ENCODE measurements around the gene HOXB2. TPM values are rescaled to one million over a fixed set of nuclear protein-coding genes. Genes with fewer than 3 reads are reported as not detected.
"Not testable (repeated sequence)": the region's sequence is repeated elsewhere in the genome, so short reads cannot be mapped to it uniquely, and the experiment has no call there.

HOXB2 gene
- total and polyA plus RNA-seq, 2 donors (not counting 1 experiment from before 2014, with no cell fraction given), result 6.1 to 9.2 TPM

DNA sequence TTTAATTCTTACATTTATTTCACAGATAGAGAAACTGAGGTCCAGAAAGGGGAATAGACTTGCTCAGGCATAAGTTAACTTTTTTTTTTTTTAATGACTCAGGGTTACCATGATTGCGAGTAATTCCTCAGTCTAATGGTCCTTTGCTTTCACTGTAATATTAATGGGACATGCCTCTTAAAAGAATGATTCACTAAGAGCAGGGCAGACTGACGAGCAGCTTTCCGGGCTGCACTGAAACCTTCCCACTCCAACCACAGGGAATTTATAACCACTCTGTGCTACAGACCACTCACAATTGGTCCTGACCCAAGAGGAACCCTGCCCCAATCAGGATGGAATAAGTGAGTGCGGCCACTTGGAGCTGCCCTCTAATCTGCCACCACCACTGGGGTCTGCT is 5.7 kb downstream of the HOXB2 start:
- Histone ChIP-seq H4K20me1 (ENCODE audit: control insufficient read depth, insufficient read depth, low read length, poor library complexity, severe bottlenecking) (no peaks in the 10 kb centered on the region), H3K4me2 (replicated peaks; ENCODE audit: low read depth, low read length, poor library complexity, severe bottlenecking) (no peak overlapping the region), H3K9ac (ENCODE audit: low read length) (no peak overlapping the region), H3K27ac (ENCODE audit: low read length in 2 of 2) (no peak overlapping the region), H3K4me1 (ENCODE audit: control insufficient read depth in 2 of 2, insufficient read depth in 2 of 2, low read length in 2 of 2) (peaks cover 24 to 30% of the 10 kb centered on the region in 2 donors), H3K36me3 (replicated peaks in 1 of 2; ENCODE audit: control extremely low read depth in 1 of 2, control insufficient read depth in 1 of 2, extremely low read depth in 1 of 2, insufficient read depth in 2 of 2, low read length in 1 of 2) (no peaks in the 10 kb centered on the region), H2AFZ (ENCODE audit: insufficient read depth, low read depth, low read length, poor library complexity, severe bottlenecking) (no peak overlapping the region), H3K27me3 (replicated peaks in 1 of 4; ENCODE audit: control extremely low read depth in 1 of 4, control insufficient read depth in 3 of 4, insufficient read depth in 4 of 4, low read length in 3 of 4) (peaks cover 0 to 44% (median 18%) of the 10 kb centered on the region in 4 experiments), H3K9me3 (ENCODE audit: control extremely low read depth in 1 of 3, control insufficient read depth in 2 of 3, insufficient read depth in 1 of 3, low read length in 2 of 3) (peaks cover 0 to 11% (median 0%) of the 10 kb centered on the region in 3 donors), H3K79me2 (ENCODE audit: control insufficient read depth, insufficient read depth, low read length) (no peaks in the 10 kb centered on the region), H3K4me3 (ENCODE audit: control extremely low read depth in 1 of 5, extremely low read depth in 1 of 5, insufficient read depth in 1 of 5, low read depth in 2 of 5, low read length in 4 of 5) (no peak overlapping the region)
- ATAC-seq (ENCODE audit: low read depth) (no peak), DNase-seq (no peak)
- Mint-ChIP-seq H3K9me3 (ENCODE audit: insufficient read depth) (no peaks in the 10 kb centered on the region), H3K4me3 (no peak overlapping the region), H3K27ac (no peak overlapping the region), H3K4me1 (peaks cover 22% of the 10 kb centered on the region), H3K27me3 (peaks cover 39% of the 10 kb centered on the region)
- TF ChIP-seq EZH2 (IDR thresholded peaks at IDR 0.05; ENCODE audit: borderline replicate concordance, insufficient read depth, low read depth, low read length, poor library complexity, severe bottlenecking), result no peak
- TF ChIP-seq, protein P1, sequence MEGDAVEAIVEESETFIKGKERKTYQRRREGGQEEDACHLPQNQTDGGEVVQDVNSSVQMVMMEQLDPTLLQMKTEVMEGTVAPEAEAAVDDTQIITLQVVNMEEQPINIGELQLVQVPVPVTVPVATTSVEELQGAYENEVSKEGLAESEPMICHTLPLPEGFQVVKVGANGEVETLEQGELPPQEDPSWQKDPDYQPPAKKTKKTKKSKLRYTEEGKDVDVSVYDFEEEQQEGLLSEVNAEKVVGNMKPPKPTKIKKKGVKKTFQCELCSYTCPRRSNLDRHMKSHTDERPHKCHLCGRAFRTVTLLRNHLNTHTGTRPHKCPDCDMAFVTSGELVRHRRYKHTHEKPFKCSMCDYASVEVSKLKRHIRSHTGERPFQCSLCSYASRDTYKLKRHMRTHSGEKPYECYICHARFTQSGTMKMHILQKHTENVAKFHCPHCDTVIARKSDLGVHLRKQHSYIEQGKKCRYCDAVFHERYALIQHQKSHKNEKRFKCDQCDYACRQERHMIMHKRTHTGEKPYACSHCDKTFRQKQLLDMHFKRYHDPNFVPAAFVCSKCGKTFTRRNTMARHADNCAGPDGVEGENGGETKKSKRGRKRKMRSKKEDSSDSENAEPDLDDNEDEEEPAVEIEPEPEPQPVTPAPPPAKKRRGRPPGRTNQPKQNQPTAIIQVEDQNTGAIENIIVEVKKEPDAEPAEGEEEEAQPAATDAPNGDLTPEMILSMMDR (IDR thresholded peaks at IDR 0.05), result no peak
- intact Hi-C loops (cut with micrococcal nuclease), result no loop called here
- ChIA-PET CTCF (no interaction called here), POLR2A (no interaction called here)
- WGBS (ENCODE audit: insufficient coverage), result no CpG with 5 or more reads among the region's 4 CpGs

DNA sequence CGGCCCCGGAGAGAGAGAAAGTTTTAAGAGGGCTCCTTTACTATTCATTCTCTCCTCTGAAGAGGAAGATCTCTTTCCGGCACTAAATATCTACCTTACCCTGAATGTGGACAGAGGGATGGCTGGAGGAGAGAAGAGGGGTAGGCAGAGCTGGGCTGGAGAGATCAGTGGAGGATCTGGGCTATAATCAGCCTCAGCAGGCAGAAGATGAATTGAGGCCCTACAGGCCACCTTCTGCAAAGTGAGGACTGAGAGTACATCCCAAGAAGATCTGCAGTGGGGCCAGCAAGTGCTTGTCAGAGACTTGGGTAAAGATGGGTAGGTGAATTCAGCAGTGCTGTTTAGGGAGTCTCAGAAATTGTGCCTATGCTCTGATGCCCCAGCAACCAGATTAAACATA is 7.6 kb downstream of the HOXB2 start:
- Histone ChIP-seq H3K9me3 (ENCODE audit: control extremely low read depth in 1 of 3, control insufficient read depth in 2 of 3, insufficient read depth in 1 of 3, low read length in 2 of 3) (peaks cover 0 to 10% (median 0%) of the 10 kb centered on the region in 3 donors), H3K79me2 (ENCODE audit: control insufficient read depth, insufficient read depth, low read length) (no peaks in the 10 kb centered on the region), H3K4me2 (replicated peaks; ENCODE audit: low read depth, low read length, poor library complexity, severe bottlenecking) (no peak overlapping the region), H3K9ac (ENCODE audit: low read length) (no peak overlapping the region), H3K4me1 (ENCODE audit: control insufficient read depth in 2 of 2, insufficient read depth in 2 of 2, low read length in 2 of 2) (peaks cover 13 to 14% of the 10 kb centered on the region in 2 donors), H3K36me3 (replicated peaks in 1 of 2; ENCODE audit: control extremely low read depth in 1 of 2, control insufficient read depth in 1 of 2, extremely low read depth in 1 of 2, insufficient read depth in 2 of 2, low read length in 1 of 2) (no peaks in the 10 kb centered on the region), H3K27ac (ENCODE audit: low read length in 2 of 2) (no peak overlapping the region), H3K4me3 (ENCODE audit: control extremely low read depth in 1 of 5, extremely low read depth in 1 of 5, insufficient read depth in 1 of 5, low read depth in 2 of 5, low read length in 4 of 5) (no peak overlapping the region), H3K27me3 (replicated peaks in 1 of 4; ENCODE audit: control extremely low read depth in 1 of 4, control insufficient read depth in 3 of 4, insufficient read depth in 4 of 4, low read length in 3 of 4) (peaks cover 0 to 28% (median 13%) of the 10 kb centered on the region in 4 experiments), H2AFZ (ENCODE audit: insufficient read depth, low read depth, low read length, poor library complexity, severe bottlenecking) (no peak overlapping the region), H4K20me1 (ENCODE audit: control insufficient read depth, insufficient read depth, low read length, poor library complexity, severe bottlenecking) (no peaks in the 10 kb centered on the region)
- peaks cover 30% of the 10 kb centered on the region for H3K27me3 Mint-ChIP-seq
- POLR2A ChIA-PET, result no interaction called here
- no peak for ATAC-seq (ENCODE audit: low read depth)
- CTCF ChIA-PET, result no interaction called here
- no peak for DNase-seq
- H3K9me3 Mint-ChIP-seq (ENCODE audit: insufficient read depth), result no peaks in the 10 kb centered on the region
- no peak for TF ChIP-seq EZH2 (IDR thresholded peaks at IDR 0.05; ENCODE audit: borderline replicate concordance, insufficient read depth, low read depth, low read length, poor library complexity, severe bottlenecking)
- H3K4me3 Mint-ChIP-seq, result no peak overlapping the region
- H3K27ac Mint-ChIP-seq, result no peak overlapping the region
- WGBS (ENCODE audit: insufficient coverage), result no CpG with 5 or more reads among the region's 3 CpGs
- intact Hi-C loops (cut with micrococcal nuclease), result no loop called here
- H3K4me1 Mint-ChIP-seq, result peaks cover 10% of the 10 kb centered on the region

DNA sequence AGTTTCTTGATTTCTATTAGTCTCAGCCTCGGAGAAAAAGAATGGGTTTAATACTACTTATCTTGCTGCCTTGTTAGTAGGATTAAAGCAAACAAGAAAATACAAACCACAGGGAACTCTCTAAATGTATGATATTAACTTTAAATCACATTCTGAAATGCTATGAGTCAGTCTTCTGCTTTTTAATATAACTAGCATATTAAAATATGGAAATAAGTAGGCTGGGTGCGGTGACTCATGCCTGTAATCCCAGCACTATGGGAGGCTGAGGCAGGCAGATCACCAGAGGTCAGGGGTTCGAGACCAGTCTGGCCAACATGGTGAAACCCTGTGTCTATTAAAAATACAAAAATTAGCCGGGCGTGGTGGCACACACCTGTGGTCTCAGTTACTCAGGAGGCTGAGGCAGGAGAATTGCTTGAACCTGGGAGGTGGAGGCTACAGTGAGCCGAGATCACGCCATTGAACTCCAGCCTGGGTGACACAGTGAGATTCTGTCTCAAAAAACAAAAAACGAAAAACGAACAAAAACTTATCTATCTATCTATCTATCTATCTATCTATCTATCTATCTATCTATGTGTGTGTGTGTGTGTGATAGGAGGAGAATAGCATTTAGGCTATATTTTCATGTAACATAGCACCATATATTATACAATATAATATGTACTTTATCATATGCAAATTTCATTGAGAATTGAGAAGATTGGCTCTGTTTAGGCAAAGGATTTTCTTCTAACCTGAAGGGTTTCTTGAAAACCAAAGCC is 8.9 kb downstream of the HOXB2 start:
- H3K27ac ChIP-seq (ENCODE audit: low read length in 2 of 2); DNase-seq; CTCF ChIA-PET; H3K4me3 ChIP-seq (ENCODE audit: control extremely low read depth in 1 of 5, extremely low read depth in 1 of 5, insufficient read depth in 1 of 5, low read depth in 2 of 5, low read length in 4 of 5); intact Hi-C loops (cut with micrococcal nuclease); H2AFZ ChIP-seq (ENCODE audit: insufficient read depth, low read depth, low read length, poor library complexity, severe bottlenecking); H3K9me3 ChIP-seq (ENCODE audit: control extremely low read depth in 1 of 3, control insufficient read depth in 2 of 3, insufficient read depth in 1 of 3, low read length in 2 of 3); H3K27ac Mint-ChIP-seq; H4K20me1 ChIP-seq (ENCODE audit: control insufficient read depth, insufficient read depth, low read length, poor library complexity, severe bottlenecking); H3K4me1 ChIP-seq (ENCODE audit: control insufficient read depth in 2 of 2, insufficient read depth in 2 of 2, low read length in 2 of 2); H3K79me2 ChIP-seq (ENCODE audit: control insufficient read depth, insufficient read depth, low read length); H3K4me3 Mint-ChIP-seq; H3K9ac ChIP-seq (ENCODE audit: low read length); H3K4me1 Mint-ChIP-seq; ATAC-seq (ENCODE audit: low read depth); H3K36me3 ChIP-seq (replicated peaks in 1 of 2; ENCODE audit: control extremely low read depth in 1 of 2, control insufficient read depth in 1 of 2, extremely low read depth in 1 of 2, insufficient read depth in 2 of 2, low read length in 1 of 2); H3K9me3 Mint-ChIP-seq (ENCODE audit: insufficient read depth); H3K4me2 ChIP-seq (replicated peaks; ENCODE audit: low read depth, low read length, poor library complexity, severe bottlenecking): not testable (repeated sequence)
- WGBS (ENCODE audit: insufficient coverage), result 96% methylated on average over 4 of the region's 9 CpGs
- H3K27me3 ChIP-seq (replicated peaks in 1 of 4; ENCODE audit: control extremely low read depth in 1 of 4, control insufficient read depth in 3 of 4, insufficient read depth in 4 of 4, low read length in 3 of 4), result peaks cover 0 to 15% (median 5%) of the 10 kb centered on the region in 4 experiments
- POLR2A ChIA-PET, result interaction anchor here (0.5 kb wide), 1 partner anchor 123 kb away, joined by 5 read pairs; no protein-coding TSS in a partner anchor
- H3K27me3 Mint-ChIP-seq, result peaks cover 28% of the 10 kb centered on the region
